Measurements from ENCODE around the gene MLLT3.

Gene MLLT3

DNA sequence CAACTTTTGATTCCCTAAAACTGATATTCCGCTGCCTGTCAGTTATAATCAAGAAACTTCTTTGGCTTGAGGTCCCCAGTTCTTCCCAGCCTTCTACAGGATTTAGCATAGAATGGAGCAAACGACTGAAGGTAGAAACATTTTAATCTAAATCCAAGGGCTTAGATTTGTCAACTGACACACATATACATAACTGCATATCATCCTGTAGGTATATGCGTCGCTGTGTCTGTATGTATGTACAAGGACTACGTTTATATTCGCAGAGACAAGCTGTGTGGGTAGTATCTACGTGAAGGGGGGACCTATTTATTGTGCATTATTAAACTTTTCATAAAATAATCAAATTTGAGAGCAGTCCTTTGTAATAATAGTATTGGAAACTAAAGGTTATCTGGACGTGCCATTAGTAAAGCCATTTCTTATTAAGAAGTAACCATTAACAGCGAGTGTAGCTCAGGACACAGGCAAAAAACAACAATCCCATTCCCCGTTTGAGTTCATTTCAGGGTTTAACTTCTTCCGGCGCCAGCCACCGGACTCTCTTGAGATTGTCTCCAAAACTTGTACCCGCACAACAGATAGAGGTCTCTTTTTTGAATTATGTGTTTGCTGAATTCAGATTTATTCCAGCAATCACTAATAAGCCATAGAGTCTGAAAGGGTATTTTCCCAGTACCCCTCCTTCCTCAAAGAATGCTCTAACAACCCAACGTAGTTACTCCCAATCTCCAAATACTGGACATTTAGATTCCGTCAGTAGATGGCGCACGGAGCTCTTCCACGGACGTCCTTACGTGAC, 2.1 kb upstream of the MLLT3 start:
- peak; percentile 35 for DNase-seq

DNA sequence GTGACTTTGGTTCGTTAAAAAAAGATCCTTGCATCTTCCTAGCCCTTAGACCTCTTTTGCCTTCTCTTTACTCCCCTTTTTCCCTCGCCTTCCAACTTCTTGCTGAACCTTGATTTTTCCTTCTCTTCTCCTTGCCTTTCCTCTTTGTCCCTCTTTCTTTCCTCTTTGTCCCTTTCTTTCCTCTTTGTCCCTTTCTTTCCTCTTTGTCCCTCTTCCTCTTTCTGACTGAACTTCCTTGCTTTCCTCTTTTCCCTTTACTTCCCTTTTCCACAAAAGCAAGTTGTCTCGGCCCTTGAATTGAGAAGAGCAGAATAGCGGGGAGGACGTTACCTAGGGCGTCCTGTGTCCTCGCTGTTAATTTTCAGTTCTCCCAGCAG, 1.4 kb upstream of the MLLT3 start:
- no peak for DNase-seq

DNA sequence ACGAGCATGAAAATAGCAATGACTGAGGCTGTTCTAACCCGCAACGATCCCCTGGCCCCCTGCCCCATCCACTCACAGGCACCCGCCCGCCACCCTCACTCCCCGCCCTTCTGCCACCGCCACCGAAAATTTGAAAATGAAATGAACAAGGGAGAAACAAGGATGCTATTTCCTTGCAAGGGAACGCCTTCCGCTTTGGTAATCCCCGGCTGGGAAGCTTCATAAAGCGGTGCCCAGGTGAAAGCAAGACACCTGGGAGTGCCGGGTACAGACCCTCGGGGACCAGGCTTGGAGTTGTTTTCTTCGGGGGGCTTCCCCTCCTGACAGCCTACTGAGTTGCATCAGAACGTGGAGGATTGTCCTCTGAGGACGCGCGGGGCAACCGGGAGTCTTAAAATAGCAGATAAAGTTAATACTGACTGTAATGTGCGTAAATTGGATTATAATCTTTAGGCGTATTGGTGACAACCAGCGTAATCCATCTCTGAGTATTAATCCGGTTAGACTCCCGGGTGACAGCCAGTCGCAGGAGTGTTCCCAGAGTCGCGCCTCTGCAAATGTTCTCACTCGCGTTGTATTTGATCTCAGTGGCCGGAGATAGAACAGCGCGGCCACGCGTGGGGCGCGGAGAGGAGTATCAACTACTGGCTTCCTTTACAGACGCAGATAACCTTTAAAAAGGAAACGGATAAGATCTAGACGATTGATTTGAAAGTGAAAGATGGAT, 885 bp upstream of the MLLT3 start:
- peak; percentile 69 for DNase-seq

DNA sequence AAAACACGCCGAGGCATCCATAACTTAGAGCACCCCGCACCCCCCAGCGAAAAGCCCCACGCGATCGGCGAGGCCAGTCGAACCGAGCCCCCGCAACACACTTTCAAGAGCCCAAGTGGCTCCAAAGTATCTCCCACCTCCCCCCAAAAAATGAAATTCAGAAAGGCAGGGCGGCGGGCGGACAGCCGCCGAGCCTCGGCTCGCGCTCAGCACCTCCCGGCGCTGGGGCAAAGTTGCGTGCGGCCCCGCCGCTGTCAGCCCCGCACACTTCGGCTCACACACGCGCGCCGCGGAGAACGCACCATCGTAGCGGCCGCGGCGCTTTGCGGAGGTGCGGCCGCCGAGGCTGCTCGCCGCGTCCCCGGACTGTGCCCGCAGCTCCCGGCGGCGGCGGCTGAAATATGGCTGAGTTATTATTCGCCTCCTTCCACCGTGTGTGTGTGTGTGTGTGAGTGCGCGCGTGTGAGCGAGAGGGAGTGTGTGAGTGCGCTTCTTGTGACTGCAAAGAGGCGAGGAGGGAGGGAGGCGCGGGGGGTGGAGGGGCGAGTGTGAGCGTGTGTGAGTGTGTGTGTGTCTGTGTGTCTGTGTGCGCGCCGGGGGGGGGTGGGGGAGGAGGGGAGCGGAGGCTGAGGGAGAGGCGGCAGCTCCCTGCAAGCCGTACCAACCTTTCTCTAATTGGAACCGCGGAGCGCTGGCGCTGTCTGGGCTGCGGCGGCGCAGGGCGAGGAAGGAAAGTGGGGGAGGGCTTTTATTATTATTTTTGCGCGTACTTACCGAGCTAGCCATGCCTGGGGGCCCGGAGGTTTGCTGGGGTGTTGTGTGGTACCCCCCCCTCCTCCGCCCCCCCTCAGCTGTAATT, 599 bp downstream of the MLLT3 start:
- DNase-seq = peak; percentile 77

DNA sequence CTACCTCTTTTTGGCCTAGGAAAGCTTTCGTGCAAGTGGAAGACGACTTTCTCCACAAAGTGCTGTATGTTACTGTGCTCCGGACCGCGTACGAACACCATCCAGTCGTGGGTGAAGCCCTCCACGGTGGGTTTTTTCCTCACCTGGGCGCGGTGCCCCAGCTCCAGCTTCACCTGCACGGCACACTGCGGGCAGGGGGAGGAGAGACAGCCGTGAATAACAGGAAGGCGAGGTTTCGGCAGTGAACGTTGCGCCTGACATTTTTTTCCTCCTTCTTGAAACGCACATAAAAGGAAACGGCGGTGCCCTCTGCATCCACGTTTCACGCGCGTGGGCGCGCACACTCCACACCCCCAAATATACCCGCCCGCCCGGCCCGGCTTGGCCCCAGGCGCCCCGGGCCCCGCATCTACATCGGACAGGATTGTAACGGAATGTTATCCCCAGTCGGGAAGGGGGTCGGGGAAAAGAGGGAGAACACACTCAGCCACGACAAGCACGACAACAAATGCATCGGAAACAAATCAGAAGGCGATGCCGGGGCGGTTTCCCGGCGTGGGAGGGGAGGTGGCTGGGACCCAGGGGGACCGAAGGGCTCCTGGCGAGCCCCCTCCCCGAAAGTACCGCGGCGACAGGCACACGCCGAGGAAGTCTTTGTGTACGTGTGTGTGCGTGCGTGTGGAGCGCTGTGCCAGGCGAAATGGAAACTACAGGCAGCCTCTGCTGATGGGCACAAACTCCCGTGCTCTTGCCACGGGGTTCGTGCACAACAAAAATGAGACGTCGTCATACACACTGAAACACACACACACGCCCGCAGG, 1.4 kb downstream of the MLLT3 start:
- DNase-seq = peak; percentile 63

DNA sequence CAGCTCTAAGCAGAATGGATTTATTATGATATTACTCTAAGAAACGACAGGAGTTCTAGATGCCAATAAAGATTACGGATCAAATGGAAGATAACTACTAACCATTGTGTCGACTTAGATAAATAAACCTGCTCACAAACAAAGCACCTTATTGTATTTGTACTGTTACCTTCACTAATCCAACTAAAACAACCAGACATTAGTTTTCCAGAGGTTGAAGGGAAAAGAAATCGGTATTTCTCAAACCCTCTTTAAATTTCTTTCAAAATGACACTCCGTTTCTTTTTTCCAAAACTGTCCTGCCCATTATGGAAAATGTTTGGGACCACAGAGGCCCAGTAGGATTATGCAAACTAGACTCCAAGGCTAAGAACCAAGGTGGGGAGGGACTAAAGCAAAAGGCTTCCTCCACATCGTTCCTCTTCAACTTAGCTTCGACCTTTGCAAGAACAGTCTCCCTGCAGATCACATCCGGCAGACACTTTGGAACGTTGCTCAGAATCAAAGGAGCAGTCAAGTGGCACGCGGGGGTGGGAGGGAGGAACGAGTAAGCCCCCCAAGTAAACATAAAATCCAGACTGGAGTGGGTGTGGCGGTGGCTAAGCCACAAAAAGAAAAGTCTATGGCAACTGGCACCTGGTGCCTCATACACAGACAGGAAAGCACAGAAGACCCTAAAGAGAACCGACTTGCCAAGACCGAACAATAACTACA, 2.7 kb downstream of the MLLT3 start:
- DNase-seq = no peak

DNA sequence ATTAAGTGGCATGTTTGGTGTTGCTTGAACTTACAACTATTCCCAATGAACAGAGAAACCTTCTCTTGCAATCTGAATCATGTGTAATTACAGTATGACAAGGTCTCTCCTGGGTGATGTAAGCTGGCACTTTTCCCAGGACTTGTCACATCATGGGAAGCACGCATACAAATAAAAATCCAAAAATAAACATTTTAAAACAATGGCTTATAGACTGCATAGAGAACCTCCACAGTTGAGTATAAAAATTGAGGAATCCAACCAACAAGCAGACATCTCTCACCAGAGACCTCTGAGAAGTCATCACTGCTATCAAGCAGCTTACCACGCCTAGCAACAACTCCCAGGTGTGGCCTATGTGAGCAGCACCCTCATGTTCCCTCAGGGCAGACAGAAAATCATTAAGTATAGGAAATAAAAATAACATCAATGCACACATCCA, 3.9 kb downstream of the MLLT3 start:
- DNase-seq = no peak

DNA sequence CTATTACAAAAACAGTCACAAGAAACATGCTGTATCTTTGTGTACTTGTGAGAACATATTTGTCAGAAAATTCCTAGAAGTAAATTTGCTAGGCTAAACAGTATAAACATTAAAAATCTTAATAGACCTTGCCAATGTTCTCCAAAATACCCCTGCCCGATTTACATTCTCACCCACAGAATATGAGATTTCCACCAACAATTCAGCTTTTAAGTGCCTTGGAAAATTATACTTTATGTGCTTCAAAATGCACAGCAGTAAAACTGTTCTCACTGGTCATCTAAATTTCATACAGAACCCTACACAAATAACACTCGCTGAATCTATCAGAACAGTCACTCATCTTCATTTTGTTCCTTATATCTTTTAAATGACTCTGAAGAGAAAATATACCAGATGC, 5.5 kb downstream of the MLLT3 start:
- no peak for DNase-seq

DNA sequence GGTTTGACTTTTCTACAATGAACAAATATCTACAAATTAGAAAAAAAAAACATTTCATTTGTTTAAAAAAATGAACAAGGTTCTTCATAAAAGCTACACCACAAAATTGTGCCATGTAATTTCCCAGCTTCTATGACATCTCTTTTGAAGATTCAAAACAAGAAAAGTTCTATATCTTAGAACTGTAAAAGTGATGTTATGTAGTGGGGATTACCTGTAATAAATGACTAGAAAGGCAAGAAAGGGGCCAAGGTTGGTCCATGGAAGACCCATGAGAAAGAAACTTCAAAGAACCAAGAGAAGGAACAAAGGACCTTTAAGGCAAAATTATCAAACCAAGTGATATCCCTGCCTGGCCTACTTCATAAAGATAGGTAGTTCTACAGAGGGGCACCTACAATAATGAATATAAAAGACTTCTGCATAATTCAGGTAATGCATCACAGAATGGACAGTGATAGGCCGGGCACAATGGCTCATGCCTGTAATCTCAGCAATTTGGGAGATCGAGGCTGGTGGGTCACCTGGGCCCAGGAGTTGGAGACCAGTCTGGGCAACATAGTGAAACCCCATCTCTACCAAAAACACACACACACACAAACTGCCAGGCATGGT, 7.6 kb downstream of the MLLT3 start:
- DNase-seq = no peak

DNA sequence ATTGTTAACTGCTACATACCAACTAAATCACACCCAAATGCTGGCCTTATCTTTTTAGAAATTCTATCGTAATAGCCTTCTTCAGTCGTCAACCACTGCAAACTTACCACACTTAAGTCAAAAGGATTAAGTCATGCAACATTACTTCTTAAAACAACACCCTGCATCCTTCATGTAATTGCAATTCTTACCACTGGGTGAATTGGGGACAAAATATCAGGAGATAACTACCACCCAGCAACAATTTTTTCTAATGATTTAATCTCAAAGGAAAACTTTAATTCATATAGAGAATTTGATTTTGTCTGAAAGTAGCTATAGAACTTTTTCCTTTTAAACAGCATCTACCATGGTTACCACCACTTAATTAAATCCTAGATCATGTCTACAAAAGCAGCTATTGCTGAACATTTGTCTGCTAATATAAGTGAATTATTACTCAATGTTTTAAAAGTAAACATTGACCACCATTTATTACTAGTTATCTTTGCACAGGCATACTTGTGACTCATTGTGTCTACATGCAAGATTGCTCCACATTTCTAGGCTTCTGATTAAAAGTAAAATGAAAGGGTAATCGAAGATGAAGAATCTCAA, 10.5 kb downstream of the MLLT3 start:
- no peak for DNase-seq

DNA sequence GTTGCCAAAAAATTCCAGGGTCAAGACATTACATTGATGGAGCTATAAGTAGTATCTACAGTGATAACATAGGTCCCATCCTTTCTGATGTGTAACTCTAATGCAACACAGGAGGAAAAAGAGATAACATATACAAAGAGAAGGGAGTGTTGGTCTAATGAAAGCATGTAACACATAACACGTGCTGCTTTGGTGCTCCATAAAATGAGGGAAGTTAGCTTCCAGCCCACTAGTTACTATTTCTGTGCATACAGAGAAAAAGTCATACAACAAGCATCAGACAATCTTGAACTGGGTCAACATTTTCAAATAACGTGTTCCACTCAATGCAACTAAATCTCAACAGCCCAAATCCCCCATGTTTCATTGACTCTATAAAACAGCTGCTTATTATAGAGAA, 11.7 kb downstream of the MLLT3 start:
- DNase-seq = no peak

DNA sequence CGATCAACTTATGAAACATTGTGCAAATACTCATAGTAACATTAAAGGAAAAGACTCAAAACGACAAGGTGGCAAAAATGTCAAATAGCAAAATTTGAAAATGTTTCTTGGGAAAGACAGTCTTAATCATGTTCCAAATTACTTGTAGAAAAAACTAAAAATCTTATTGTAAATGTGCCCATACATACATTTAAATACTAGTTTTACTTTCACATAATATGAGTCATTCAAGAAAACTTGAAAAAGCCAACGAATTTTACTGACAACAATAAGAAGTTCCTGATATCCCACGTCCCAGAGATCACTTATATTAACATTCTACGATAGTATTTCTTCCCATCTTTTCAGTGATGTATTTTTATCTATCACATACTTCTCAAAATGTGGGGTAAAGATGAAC, 13.7 kb downstream of the MLLT3 start:
- no peak for DNase-seq

DNA sequence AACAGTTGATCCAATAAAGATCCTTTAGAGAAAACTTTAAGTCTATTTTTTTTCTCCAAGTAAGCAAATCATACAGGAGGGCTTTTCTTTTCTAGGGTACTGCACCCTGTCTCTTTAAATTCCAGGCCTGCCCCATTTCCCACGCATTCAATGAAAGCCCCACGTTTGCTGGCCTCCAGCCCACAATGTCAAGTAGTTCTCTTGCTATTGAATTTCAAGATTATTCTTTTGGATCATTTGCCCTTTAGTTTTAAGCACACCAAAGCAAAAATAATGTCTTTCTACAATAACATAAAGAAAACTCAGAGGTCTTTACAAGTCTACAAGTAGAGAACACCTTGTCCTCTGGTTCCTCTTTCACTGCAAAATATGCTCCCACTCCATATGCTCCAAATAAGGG, 15.6 kb downstream of the MLLT3 start:
- DNase-seq = no peak

DNA sequence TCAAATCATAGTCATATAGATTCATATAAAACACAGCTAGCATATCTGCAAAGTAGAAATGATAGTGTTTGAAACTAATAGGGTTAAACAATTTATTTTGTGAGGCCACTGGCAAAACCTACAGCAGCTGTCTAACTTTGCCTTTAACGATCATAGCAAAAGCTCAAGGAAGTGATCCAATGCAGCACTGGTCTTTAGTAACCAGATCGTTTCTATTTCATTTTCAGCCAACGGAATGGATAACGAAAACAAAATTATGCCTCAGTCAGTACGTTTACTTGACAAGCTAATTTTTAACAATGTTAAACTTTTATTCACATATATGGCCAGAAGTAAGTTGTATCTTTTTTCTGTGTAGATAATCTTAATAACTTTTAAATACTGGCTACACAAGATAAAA, 17.7 kb downstream of the MLLT3 start:
- DNase-seq = no peak

DNA sequence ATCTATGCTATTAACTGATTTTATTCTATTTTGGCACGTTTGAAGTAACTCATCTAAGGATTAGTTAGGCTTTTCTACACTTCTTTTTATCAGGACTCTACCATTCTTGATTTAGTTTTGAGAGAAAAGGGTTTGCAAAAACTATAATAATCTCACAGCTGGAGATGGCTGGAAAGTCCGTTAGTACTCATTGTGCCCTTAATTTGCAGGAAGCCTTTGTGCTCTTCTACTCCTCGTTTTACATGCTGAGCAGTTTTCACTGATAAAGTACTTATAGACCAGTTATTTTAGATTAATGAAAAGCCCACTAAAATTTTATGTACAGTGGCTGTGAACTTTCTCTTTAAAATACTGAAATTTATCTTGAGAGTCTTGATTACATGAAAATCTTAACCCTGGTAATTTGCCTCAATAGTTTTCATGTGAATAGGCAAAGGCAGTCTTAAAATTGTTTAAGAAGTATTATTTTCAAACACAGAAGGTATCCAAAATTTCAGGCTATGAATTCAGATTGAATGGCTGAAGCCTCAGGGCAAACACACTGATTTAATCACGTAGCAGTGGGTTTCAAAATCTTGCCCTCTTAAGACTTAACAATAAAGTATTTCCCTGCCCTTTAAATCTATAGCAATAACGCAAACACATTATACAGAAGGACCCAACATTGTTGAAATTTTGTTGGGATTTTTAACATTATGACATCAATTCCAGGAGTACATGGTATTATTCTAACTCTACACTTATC, 18.6 kb downstream of the MLLT3 start:
- DNase-seq = no peak

DNA sequence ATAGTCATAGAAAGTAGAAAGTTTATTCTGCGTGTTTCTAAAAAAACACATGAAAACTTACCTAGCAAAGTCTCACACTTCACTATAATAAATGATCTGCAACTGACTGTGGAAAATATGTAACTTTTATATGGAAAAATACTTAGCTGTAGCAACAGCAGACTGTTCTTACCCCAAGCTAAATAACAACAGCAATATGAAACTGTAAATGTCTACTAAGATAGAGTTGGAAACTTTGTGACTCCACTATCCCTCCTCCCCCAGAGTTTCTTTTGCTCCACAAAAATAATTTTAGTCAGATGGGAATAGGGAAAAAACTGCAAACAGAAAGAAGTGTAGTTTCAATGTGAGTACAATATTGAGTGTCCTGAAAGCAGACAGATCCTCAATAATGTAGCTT, 21.0 kb downstream of the MLLT3 start:
- no peak for DNase-seq

DNA sequence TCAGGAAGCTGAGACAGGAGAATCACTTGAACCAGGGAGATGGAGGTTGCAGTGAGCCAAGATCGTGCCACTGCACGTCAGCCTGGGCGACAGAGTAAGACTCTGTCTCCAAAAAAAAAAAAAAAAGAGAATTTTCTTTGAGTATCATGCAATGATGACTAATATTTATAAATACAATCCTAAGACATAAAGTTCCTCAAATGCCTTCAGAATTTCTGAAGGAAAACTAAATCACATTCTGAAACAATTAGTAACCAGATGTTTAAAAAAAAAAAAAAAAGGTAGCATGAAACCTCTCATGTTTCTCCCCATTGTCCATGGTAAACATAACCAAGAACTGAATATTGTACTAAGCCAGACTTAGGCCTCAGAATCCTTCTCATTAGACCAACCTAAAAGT, 23.1 kb downstream of the MLLT3 start:
- no peak for DNase-seq

DNA sequence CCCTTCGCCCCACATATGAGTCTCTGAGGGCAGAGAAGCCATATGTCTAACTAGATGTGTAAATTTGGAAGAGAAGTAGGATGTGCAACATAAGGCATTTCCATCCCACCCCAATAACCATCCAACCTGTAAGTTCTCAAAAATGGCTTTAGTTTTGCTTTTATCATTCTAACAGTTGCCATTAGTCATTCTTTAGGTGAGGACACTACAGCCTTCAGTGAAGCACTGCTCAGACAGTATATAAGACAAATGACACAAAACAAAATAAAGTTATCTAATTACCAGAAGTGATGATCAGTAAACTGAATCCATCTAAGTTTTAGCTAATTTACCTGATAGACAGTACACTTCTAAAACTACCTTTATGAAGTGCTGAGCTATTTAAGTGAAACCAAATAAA, 23.9 kb downstream of the MLLT3 start:
- no peak for DNase-seq

DNA sequence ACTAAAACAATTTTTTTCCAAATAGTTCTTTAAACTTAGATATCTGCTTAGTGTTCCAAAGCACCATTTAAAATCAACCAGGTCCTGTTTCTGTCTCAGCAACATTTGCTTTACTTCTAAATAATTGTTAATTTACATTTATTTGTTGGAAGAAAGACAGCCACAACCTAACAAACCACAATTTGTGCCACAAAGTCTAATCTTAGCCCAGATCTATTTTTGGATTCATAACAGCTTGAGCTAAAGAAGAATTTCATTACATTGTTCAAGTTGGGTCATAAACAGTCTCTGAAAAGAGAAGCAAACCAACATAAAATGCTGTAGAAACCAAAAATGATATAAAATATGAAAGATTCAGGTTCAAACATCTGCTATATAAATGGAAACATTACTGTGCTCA, 24.4 kb downstream of the MLLT3 start:
- no peak for DNase-seq

DNA sequence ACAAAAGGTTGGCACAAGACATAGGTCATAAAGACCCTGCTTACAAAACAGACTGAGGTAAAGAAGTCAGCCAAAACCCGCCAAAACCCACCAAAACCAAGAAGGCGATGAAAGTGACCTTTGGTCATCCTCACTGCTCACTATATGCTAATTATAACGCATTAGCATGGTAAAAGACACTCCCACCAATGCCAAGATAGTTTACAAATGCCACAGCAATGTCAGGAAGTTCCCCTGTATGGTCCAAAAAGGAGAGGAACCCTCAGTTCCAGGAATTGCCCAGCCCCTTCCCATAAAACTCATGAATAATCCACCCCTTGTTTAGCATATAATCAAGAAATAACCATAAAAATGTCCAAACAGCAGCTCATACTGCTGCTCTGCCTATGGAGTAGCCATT, 27.7 kb downstream of the MLLT3 start:
- DNase-seq = no peak

All from activated naive CD4-positive, alpha-beta T cell treated with Interleukin-2 at 50 U/mL for 16 hours (primary cell).